Activated CD4-positive, alpha-beta T cell treated with anti-CD3 and anti-CD28 coated beads for 4 hours (primary cell): ENCODE measurements around the gene ZNF622.

Experiments
- DNase-seq, 2 donors: peaks; one replicate each; pipeline ENCODE4 v3.0.0-alpha.2; 2020

ZNF622 gene

DNA sequence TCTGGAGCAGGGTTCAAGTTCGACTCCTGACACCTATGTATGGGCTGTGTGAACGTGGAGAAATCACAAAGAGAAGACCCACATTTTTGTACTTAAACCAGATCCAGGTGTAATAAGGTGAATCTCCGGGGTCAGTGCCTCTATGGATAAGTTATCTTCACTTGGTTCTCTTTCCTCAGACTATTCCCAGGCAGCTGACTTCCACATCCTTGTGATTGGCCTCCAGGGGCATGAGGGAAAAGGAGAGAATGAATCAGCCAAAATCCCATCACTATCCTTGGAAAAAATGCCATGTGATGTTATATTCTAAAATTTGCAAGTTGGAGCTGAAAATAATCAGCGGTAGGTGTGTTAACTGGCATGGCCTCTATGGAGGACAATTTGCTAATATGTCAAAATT lies 37.2 kb downstream of the ZNF622 start:
- no peak for DNase-seq

DNA sequence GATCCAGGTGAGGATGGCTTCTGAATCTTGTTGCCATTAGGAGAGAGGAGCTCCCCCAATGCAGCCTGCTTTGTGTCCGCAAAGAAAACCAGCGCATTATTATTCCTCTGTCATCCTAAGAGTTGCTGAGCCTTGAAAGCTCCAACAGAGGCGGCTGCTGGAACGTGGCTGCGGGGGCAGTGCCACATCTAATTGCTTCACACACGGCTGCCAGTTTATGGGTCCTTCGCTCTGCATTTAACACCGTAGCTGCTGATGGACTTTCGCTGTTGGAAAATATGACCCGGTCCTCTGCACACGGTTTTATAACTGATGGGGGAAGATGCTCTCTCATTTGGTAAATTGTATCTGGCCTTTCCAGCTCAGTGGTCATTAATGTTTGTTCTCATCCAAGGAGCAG lies 38.0 kb downstream of the ZNF622 start:
- DNase-seq, result no peak

DNA sequence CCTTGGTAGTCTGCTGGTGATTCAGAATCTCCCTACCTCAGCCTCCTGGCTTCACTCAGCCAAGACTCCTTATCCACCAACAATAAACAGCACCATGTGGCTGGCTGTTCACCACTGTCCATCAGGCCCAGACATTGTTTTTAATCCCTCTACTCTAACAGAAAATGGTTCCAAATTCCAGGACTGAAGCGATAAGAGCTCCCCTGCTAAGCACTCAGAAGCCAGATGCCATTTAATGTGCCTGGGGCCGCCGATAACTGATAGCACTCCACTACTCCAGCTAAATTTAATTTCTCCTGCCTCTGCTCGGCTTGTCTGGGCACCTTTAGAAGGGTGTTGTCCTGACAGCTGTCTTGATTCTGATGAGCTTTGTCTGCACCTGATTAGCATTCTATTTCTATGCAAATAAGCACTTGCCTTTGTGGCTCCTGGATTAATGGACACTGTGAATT lies 47.1 kb downstream of the ZNF622 start:
- no peak for DNase-seq

GRCh38 chr5:16417398-16418074 lies 48.1 kb downstream of the ZNF622 start:
- DNase-seq, result no peak

GRCh38 chr5:16414861-16415260 lies 50.7 kb downstream of the ZNF622 start:
- no peak for DNase-seq

DNA sequence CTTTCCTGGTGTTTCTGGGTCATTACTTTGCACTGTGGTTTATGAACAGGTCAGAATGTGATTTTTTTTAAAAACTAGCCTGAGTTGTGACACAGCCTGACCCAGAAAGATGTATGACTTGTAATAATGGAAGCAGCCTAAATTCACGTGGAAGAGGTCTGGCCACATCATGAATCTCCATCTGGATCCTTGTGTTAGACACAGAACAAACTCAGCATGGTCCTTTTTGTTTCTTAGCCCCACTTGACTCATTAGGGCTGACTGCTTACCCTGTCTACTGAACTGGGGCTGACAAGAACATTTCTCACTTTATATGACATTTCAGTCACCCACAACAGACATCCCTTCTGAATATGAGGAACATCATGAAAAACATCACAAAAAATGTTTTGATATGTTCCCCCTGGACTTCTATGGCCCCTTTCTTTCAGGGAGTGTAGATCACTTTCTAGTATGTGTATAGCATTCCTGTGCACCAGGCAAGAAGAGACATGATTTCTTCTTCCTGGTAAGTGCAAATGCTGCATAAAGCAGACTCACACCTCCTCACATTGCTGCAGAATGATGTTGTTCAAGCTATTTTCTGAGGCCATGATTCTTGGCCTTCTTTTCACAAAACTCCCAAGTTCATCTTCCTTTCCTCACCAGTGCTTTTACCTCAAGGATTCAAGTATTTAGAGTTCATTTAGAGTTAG lies 52.3 kb downstream of the ZNF622 start:
- no peak for DNase-seq

DNA sequence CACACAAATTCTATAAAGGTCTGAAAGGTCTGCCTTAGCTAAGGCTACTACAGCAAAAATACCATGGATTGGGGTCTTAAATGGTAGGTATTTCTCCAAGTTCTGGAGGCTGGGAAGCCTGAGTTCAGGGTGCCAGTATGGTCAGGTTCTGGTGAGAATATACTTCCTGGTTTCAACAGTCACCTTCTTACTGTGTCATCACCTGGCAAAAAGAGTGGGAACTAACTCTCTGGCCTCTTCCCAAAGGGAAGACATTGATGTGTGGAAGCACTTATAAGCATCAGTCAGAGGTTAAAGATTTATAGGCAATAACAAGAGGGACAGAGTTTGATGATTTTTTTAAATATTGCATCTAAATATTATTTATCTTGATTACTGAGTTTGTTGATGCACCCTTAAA lies 53.0 kb downstream of the ZNF622 start:
- DNase-seq, result no peak

GRCh38 chr5:16411741-16412455 lies 53.7 kb downstream of the ZNF622 start:
- no peak for DNase-seq

- DNase-seq, result no peak
Measured at GRCh38 chr5:16411235-16411634, 54.4 kb downstream of the ZNF622 start.

DNA sequence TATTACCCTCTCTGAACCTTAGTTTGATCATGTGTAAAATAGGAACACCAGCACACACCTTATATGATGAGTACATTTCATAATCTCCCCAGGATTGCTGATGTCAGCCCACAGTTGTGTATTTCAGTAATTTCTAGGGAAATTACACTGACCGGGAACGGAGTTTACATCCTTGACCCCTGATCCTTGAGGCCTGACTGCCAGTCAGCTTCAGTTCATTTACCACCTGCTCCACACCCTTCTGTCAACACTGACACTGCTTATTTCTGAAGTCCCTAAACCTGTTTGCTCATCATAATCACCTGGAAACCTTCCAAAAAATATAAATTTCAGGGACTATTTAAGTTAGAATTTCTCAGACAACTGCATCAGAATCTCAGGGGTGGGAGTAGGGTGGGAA lies 55.3 kb downstream of the ZNF622 start:
- no peak for DNase-seq

DNA sequence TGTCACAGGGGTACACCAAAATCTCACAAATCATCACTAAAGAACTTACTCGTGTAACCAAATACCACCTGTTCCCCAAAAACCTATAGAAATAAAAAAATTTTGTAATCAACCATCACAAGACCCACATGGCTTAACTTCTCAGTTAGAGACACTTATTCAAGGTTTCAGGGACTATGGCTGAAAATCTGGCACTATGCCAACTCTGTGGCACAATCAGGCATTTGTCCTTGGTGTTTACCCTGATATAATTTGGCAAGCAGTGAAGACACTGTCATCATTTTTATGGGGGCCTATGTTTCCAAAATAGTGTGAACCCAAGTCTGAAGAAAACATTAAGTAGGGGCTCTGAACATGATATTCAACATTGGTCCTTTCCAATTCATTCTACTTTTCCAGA lies 59.0 kb downstream of the ZNF622 start:
- DNase-seq, result no peak

DNA sequence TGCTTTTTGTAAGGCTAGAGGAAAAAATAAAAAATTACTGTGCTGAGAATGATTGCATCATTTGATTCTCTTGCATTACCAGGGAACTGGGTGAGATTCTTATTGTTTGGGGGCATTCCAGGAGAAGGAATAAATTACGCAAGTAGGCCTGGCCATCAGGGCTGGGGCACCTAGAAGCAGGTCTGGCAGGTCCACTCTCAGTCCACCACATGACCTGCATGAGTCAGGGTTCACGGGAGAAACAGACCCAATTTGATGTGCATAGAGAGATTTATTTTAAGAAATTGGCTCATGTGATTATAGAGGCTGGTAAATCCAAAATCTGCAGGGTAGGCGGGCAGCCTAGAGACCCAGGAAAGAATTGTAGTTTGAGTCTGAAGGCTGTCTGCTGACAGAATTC lies 59.6 kb downstream of the ZNF622 start:
- DNase-seq, result no peak
